K562 (cell line): ENCODE measurements around the gene XPO6. TPM values are rescaled to one million over a fixed set of nuclear protein-coding genes. Genes with fewer than 3 reads are reported as not detected.

ENCODE experiments used
- ATAC-seq: fragments of 200-7000 bp; cut with Tn5 transposase; 3 replicates; pipeline ENCODE4 v1.9.1; 2020; ENCODE audit warnings: moderate library complexity
- BruUV-seq: library from RNA; stranded (reverse); fragments of 400-500 nt; replicated peaks from 2 replicates; lab custom pipeline; 2021; lab: Mats Ljungman, UMichigan
- CTCF ChIA-PET: fragments of 300-600 bp; formaldehyde crosslinking; extraction: SDS; loops from one replicate; lab custom pipeline; 2021; ENCODE audit warnings: low intra/inter-chr PET ratio; lab: Yijun Ruan, JAX
- POLR2A ChIA-PET: fragments of 300-600, 350-650 bp; sonication (Branson Sonifier 250); formaldehyde crosslinking; extraction: SDS; loops from one replicate; lab custom pipeline; 2021; ENCODE audit warnings: antibody characterized with exemption, inconsistent platforms; lab: Yijun Ruan, JAX
- DNase-seq, 4 experiments: peaks; one replicate each; pipeline versions ENCODE4 v3.0.0 to v3.0.0-alpha.2; 2011 to 2018; ENCODE audit warnings: low spot score in 3 of 4, mixed read lengths in 3 of 4; ENCODE audit errors: extremely low read depth in 1 of 4
- FAIRE-seq: peaks from 2 replicates; lab custom pipeline; 2011; peaks lifted over from hg19 to GRCh38; lab: Jason Lieb, UNC
- H2AFZ ChIP-seq: 2 replicates; pipeline ENCODE4 v1.6.0; 2011; ENCODE audit warnings: low read depth, low read length, control low read depth, inconsistent platforms
- H3K27ac ChIP-seq: fragments of 200-600 bp; 3 replicates; pipeline ENCODE4 v1.8.0; 2011; ENCODE audit warnings: low read depth, mild to moderate bottlenecking, control low read depth, inconsistent platforms, low read length, moderate library complexity, mixed read lengths; ENCODE audit errors: extremely low read depth
- H3K27me3 ChIP-seq, 2 experiments: fragments of 300-600 bp in 1 of 2; 2 replicates in 1 of 2; 3 replicates in 1 of 2; pipeline versions ENCODE4 v1.6.0 to v1.8.0; 2011; ENCODE audit warnings: inconsistent platforms in 2 of 2, low read length in 2 of 2, mild to moderate bottlenecking in 1 of 2, mixed read lengths in 1 of 2, moderate library complexity in 1 of 2; ENCODE audit not compliant: control insufficient read depth in 2 of 2, insufficient read depth in 2 of 2
- H3K36me3 ChIP-seq: fragments of 300-600 bp; 3 replicates; pipeline ENCODE4 v1.8.0; 2011; ENCODE audit warnings: mild to moderate bottlenecking, low read length, inconsistent platforms; ENCODE audit not compliant: control insufficient read depth, insufficient read depth
- H3K4me1 ChIP-seq, 2 experiments: fragments of 200-600 bp in 1 of 2; replicated peaks in 1 of 2; 2 replicates in 1 of 2; 3 replicates in 1 of 2; pipeline versions ENCODE4 v1.5.1 to v1.8.0; 2011; ENCODE audit warnings: inconsistent platforms in 2 of 2, low read length in 2 of 2, mild to moderate bottlenecking in 1 of 2, mixed read lengths in 1 of 2, moderate library complexity in 1 of 2; ENCODE audit not compliant: control insufficient read depth in 2 of 2, insufficient read depth in 2 of 2
- H3K4me2 ChIP-seq: 2 replicates; pipeline ENCODE4 v1.6.1; 2011; ENCODE audit warnings: low read length, control low read depth, inconsistent platforms, mixed read lengths; ENCODE audit not compliant: insufficient read depth
- H3K4me3 ChIP-seq: fragments of 200-600 bp; sonication (generic), shearing (Covaris generic); 2 replicates; pipeline ENCODE4 v1.5.1; 2016; ENCODE audit warnings: control low read depth, inconsistent platforms
- H3K79me2 ChIP-seq: fragments of 200-600 bp; 3 replicates; pipeline ENCODE4 v1.8.0; 2011; ENCODE audit warnings: low read length, inconsistent platforms; ENCODE audit not compliant: control insufficient read depth, insufficient read depth
- H3K9ac ChIP-seq, 2 experiments: 2 replicates each; pipeline versions ENCODE4 v1.6.0 to v1.6.1; 2011; ENCODE audit warnings: low read depth in 2 of 2, low read length in 2 of 2, control low read depth in 1 of 2, inconsistent platforms in 1 of 2, mild to moderate bottlenecking in 1 of 2, mixed read lengths in 1 of 2; ENCODE audit not compliant: insufficient read depth in 1 of 2
- H3K9me1 ChIP-seq: one replicate; pipeline ENCODE4 v1.6.0; 2011; ENCODE audit warnings: inconsistent platforms, mild to moderate bottlenecking, low read length, moderate library complexity; ENCODE audit not compliant: control insufficient read depth, insufficient read depth
- H3K9me3 ChIP-seq: replicated peaks from 2 replicates; pipeline ENCODE4 v1.5.1; 2011; ENCODE audit warnings: low read depth, low read length, inconsistent platforms; ENCODE audit not compliant: control insufficient read depth, insufficient read depth
- H4K20me1 ChIP-seq: replicated peaks from 2 replicates; pipeline ENCODE4 v1.6.1; 2011; ENCODE audit warnings: low read length, inconsistent platforms, mixed read lengths; ENCODE audit not compliant: control insufficient read depth, insufficient read depth
- ARID2 ChIP-seq: fragments of 450-650 bp; IDR thresholded peaks from 2 replicates; pipeline ENCODE4 v1.6.1; 2017; ENCODE audit warnings: antibody characterized with exemption, mild to moderate bottlenecking
- CC2D1A ChIP-seq: fragments of 450-650 bp; IDR thresholded peaks from 2 replicates; pipeline ENCODE4 v1.6.1; 2017; ENCODE audit warnings: mild to moderate bottlenecking
- DMBX1 ChIP-seq: fragments of 250-450 bp; sonication (Bioruptor Pico); IDR thresholded peaks from 2 replicates; pipeline ENCODE4 v1.8.0; 2022; ENCODE audit warnings: inconsistent platforms, mild to moderate bottlenecking, moderate library complexity, borderline replicate concordance
- ETV1 ChIP-seq: fragments of 450-650 bp; conservative IDR thresholded peaks from 2 replicates; pipeline ENCODE4 v1.6.1; 2016; ENCODE audit warnings: missing genetic modification characterization, control low read depth, low read depth, missing compliant biosample characterization
- GTF2E2 ChIP-seq: fragments of 200-800 bp; sonication (Bioruptor generic); IDR thresholded peaks from 2 replicates; pipeline ENCODE4 v1.6.1; 2016; ENCODE audit warnings: missing genetic modification characterization, missing compliant biosample characterization
- HOMEZ ChIP-seq: fragments of 250-450 bp; sonication (Bioruptor Pico); IDR thresholded peaks from 2 replicates; pipeline ENCODE4 v1.4.0; 2020; ENCODE audit warnings: mild to moderate bottlenecking, moderate library complexity
- NEUROD1 ChIP-seq: fragments of 150-350 bp; IDR thresholded peaks from 2 replicates; pipeline ENCODE4 v1.6.1; 2014; ENCODE audit warnings: borderline replicate concordance, low read length, low read depth; ENCODE audit not compliant: partially characterized antibody
- SMAD1 ChIP-seq: fragments of 150-350 bp; IDR thresholded peaks from 2 replicates; pipeline ENCODE4 v1.6.1; 2014; ENCODE audit warnings: low read length, low read depth; ENCODE audit not compliant: partially characterized antibody
- SPI1 ChIP-seq: IDR thresholded peaks from 2 replicates; pipeline ENCODE4 v1.6.1; 2011; ENCODE audit warnings: low read depth, low read length, control low read depth, borderline replicate concordance
- TFE3 ChIP-seq: fragments of 450-650 bp; formaldehyde crosslinking; IDR thresholded peaks from 2 replicates; pipeline ENCODE4 v1.4.0; 2020; ENCODE audit warnings: mild to moderate bottlenecking, mixed read lengths
- WGBS: fragments of 100-300 bp; shearing (Covaris generic); methylation state at CpG from one replicate; pipeline ENCODE4 v1.1.6; 2016; ENCODE audit warnings: low coverage, mixed read lengths; ENCODE audit not compliant: insufficient coverage; ENCODE audit errors: missing lambda C conversion rate; 5-methylcytosine and 5-hydroxymethylcytosine counted together
- in situ Hi-C: fragments of 300-500 bp; cut with MboI; formaldehyde crosslinking; loops from 4 replicates; pipeline ENCODE4 v1.15.0; 2018; ENCODE audit warnings: inconsistent platforms, mixed read lengths
- intact Hi-C: fragments of 100-400 bp; cut with micrococcal nuclease; formaldehyde crosslinking; loops from 2 replicates; pipeline ENCODE4 v1.14.2; 2022
- polyA plus RNA-seq, 8 experiments: library from polyadenylated mRNA; depleted of rRNA in 4 of 8; stranded (reverse) in 5 of 8; unstranded in 3 of 8; fragments of >200 nt; fragmentation: Nextera tagmentation in 2 of 8; fragmentation: Illumina TruSeq in 1 of 8; extraction: Ambion mirVana in 2 of 8; extraction: Trizol in 1 of 8; gene quantifications; 2 replicates each; pipeline versions ENCODE4 v1.2.1 to v1.2.3, GENCODE V29; 2011 to 2014; ENCODE audit warnings: inconsistent platforms in 1 of 8, missing spikeins in 1 of 8
- total RNA-seq, 7 experiments: library from RNA; depleted of rRNA in 6 of 7; stranded (reverse); fragments of >200 nt in 6 of 7; fragmentation: Illumina TruSeq in 2 of 7; extraction: Trizol in 2 of 7; gene quantifications; 2 replicates each; pipeline versions ENCODE4 v1.2.1 to v1.2.3, GENCODE V29; 2011 to 2021; ENCODE audit warnings: low replicate concordance in 1 of 7

The XPO6 gene
- total and polyA plus RNA-seq, 9 of the 15 experiments (the other 6 are each of a cell fraction or from before 2014, with no cell fraction given), result 11.2 to 196 (median 119) TPM

- Histone ChIP-seq H3K9me1 (no peaks in the 10 kb centered on the region), H3K4me2 (no peak overlapping the region)
- ATAC-seq (no peak), DNase-seq (no peak)
- no peak for TF ChIP-seq ETV1 (tag)
- no peak for TF ChIP-seq SMAD1
- TF ChIP-seq GTF2E2, result no peak
- no peak for TF ChIP-seq CC2D1A
- no peak for TF ChIP-seq HOMEZ (CRISPR knock-in tag)
- TF ChIP-seq NEUROD1, result no peak
- no peak for TF ChIP-seq ARID2
- no peak for TF ChIP-seq TFE3 (CRISPR knock-in tag)
- no peak for TF ChIP-seq SPI1
- TF ChIP-seq DMBX1 (CRISPR knock-in tag), result no peak
- TF ChIP-seq, all 486 proteins: peak for 0
- Histone ChIP-seq H3K4me1 (0 out of 5 replicates have a peak, but pooled peaks cover 0 to 4% of the 10 kb centered on the region in 2 experiments), H4K20me1 (no peaks in the 10 kb centered on the region), H3K27ac (no peak overlapping the region), H3K79me2 (peaks cover 15% of the 10 kb centered on the region; the same call in 2 of the 3 replicates), H3K4me3 (no peak overlapping the region), H2AFZ (no peak overlapping the region), H3K36me3 (peaks cover 93% of the 10 kb centered on the region), H3K9me3 (no peaks in the 10 kb centered on the region), H3K27me3 (no peaks in the 10 kb centered on the region), H3K9ac (no peak overlapping the region)
- in situ Hi-C loops (no loop called here), intact Hi-C loops (loop anchor here (10.0 kb wide), 1 partner anchor 46 kb away; the partner anchor contains the start of gene XPO6)
- ChIA-PET POLR2A (no interaction called here), CTCF (no interaction called here)
- FAIRE-seq, result no peak
- WGBS, result 95% methylated on average over 6 of the region's 6 CpGs
- BruUV-seq, result no TSS peak
Measured at GRCh38 chr16:28168991-28169554, 42.7 kb downstream of the XPO6 start.
